Measurements from ENCODE around the gene BSN. TPM values are rescaled to one million over a fixed set of nuclear protein-coding genes. Genes with fewer than 3 reads are reported as not detected.

Gene BSN
- total RNA-seq (0.48 TPM), polyA plus RNA-seq (0.39 TPM)

GRCh38 chr3:49553692-49554632 lies at the start of gene BSN:
TSS of gene BSN (plus strand) at chr3:49554477. CDS start at chr3:49554603, 126 bp downstream.
- Histone ChIP-seq H3K4me3 (ENCODE audit: low read depth, low read length) (peak within 1 kb of the TSS; percentile 73), H3K4me1 (ENCODE audit: insufficient read depth) (no peaks in the 10 kb centered on the region), H3K27ac (ENCODE audit: low read depth) (peak within 1 kb of the TSS; percentile 27), H3K36me3 (ENCODE audit: insufficient read depth) (no peaks in the 10 kb centered on the region)
- 3% methylated on average over 76 of the region's 76 CpGs for WGBS
- DNase-seq (ENCODE audit: extremely low spot score) = peak; percentile 62

- H3K27ac ChIP-seq (ENCODE audit: low read depth) = no peak overlapping the region
- peaks cover 4% of the 10 kb centered on the region for H3K36me3 ChIP-seq (ENCODE audit: insufficient read depth)
- 80% methylated on average over 3 of the region's 3 CpGs for WGBS
- H3K4me3 ChIP-seq (ENCODE audit: low read depth, low read length) = no peak overlapping the region
- H3K4me1 ChIP-seq (ENCODE audit: insufficient read depth) = no peaks in the 10 kb centered on the region
- DNase-seq (ENCODE audit: extremely low spot score) = no peak
Measured at GRCh38 chr3:49506906-49507305, 47.4 kb upstream of the BSN start.

GRCh38 chr3:49509028-49509561 lies 45.2 kb upstream of the BSN start:
- WGBS = 26% methylated on average over 2 of the region's 2 CpGs
- peaks cover 2% of the 10 kb centered on the region for H3K4me1 ChIP-seq (ENCODE audit: insufficient read depth)
- peaks cover 4% of the 10 kb centered on the region for H3K36me3 ChIP-seq (ENCODE audit: insufficient read depth)
- DNase-seq (ENCODE audit: extremely low spot score) = no peak
- no peak overlapping the region for H3K27ac ChIP-seq (ENCODE audit: low read depth)
- H3K4me3 ChIP-seq (ENCODE audit: low read depth, low read length) = no peak overlapping the region

GRCh38 chr3:49511639-49512038 lies 42.6 kb upstream of the BSN start:
- WGBS = 27% methylated on average over 2 of the region's 2 CpGs
- no peak overlapping the region for H3K4me3 ChIP-seq (ENCODE audit: low read depth, low read length)
- peaks cover 2% of the 10 kb centered on the region for H3K4me1 ChIP-seq (ENCODE audit: insufficient read depth)
- no peak overlapping the region for H3K27ac ChIP-seq (ENCODE audit: low read depth)
- no peak for DNase-seq (ENCODE audit: extremely low spot score)
- H3K36me3 ChIP-seq (ENCODE audit: insufficient read depth) = peaks cover 5% of the 10 kb centered on the region

- Histone ChIP-seq H3K27ac (ENCODE audit: low read depth) (no peak overlapping the region), H3K4me3 (ENCODE audit: low read depth, low read length) (no peak overlapping the region), H3K4me1 (ENCODE audit: insufficient read depth) (peaks cover 2% of the 10 kb centered on the region), H3K36me3 (ENCODE audit: insufficient read depth) (peaks cover 5% of the 10 kb centered on the region)
- no peak for DNase-seq (ENCODE audit: extremely low spot score)
- 85% methylated on average over 1 of the region's 1 CpG for WGBS
Measured at GRCh38 chr3:49512781-49513355, 41.4 kb upstream of the BSN start.

GRCh38 chr3:49513494-49514124 lies 40.7 kb upstream of the BSN start:
- H3K36me3 ChIP-seq (ENCODE audit: insufficient read depth) = peaks cover 5% of the 10 kb centered on the region
- H3K4me1 ChIP-seq (ENCODE audit: insufficient read depth) = peaks cover 2% of the 10 kb centered on the region
- no peak overlapping the region for H3K27ac ChIP-seq (ENCODE audit: low read depth)
- no peak overlapping the region for H3K4me3 ChIP-seq (ENCODE audit: low read depth, low read length)
- DNase-seq (ENCODE audit: extremely low spot score) = no peak
- 57% methylated on average over 4 of the region's 4 CpGs for WGBS

- peaks cover 2% of the 10 kb centered on the region for H3K36me3 ChIP-seq (ENCODE audit: insufficient read depth)
- no peak for DNase-seq (ENCODE audit: extremely low spot score)
- peaks cover under 1% of the 10 kb centered on the region for H3K4me1 ChIP-seq (ENCODE audit: insufficient read depth)
- H3K27ac ChIP-seq (ENCODE audit: low read depth) = no peak overlapping the region
- 90% methylated on average over 3 of the region's 3 CpGs for WGBS
- H3K4me3 ChIP-seq (ENCODE audit: low read depth, low read length) = no peak overlapping the region
Measured at GRCh38 chr3:49518016-49518415, 36.3 kb upstream of the BSN start.

- DNase-seq (ENCODE audit: extremely low spot score) = no peak
- WGBS = 93% methylated on average over 5 of the region's 5 CpGs
- no peak overlapping the region for H3K4me3 ChIP-seq (ENCODE audit: low read depth, low read length)
- H3K4me1 ChIP-seq (ENCODE audit: insufficient read depth) = no peaks in the 10 kb centered on the region
- peaks cover 2% of the 10 kb centered on the region for H3K36me3 ChIP-seq (ENCODE audit: insufficient read depth)
- H3K27ac ChIP-seq (ENCODE audit: low read depth) = no peak overlapping the region
Measured at GRCh38 chr3:49518441-49518840, 35.8 kb upstream of the BSN start.

GRCh38 chr3:49519296-49519695 lies 35.0 kb upstream of the BSN start:
- DNase-seq (ENCODE audit: extremely low spot score) = no peak
- Histone ChIP-seq H3K36me3 (ENCODE audit: insufficient read depth) (peaks cover 2% of the 10 kb centered on the region), H3K27ac (ENCODE audit: low read depth) (no peak overlapping the region), H3K4me3 (ENCODE audit: low read depth, low read length) (no peak overlapping the region), H3K4me1 (ENCODE audit: insufficient read depth) (no peaks in the 10 kb centered on the region)
- WGBS = 86% methylated on average over 6 of the region's 6 CpGs

GRCh38 chr3:49519916-49520385 lies 34.3 kb upstream of the BSN start:
- H3K27ac ChIP-seq (ENCODE audit: low read depth) = no peak overlapping the region
- 77% methylated on average over 2 of the region's 2 CpGs for WGBS
- DNase-seq (ENCODE audit: extremely low spot score) = no peak
- H3K4me1 ChIP-seq (ENCODE audit: insufficient read depth) = no peaks in the 10 kb centered on the region
- H3K36me3 ChIP-seq (ENCODE audit: insufficient read depth) = peaks cover 2% of the 10 kb centered on the region
- H3K4me3 ChIP-seq (ENCODE audit: low read depth, low read length) = no peak overlapping the region

- no peak for DNase-seq (ENCODE audit: extremely low spot score)
- Histone ChIP-seq H3K4me3 (ENCODE audit: low read depth, low read length) (no peak overlapping the region), H3K27ac (ENCODE audit: low read depth) (no peak overlapping the region), H3K36me3 (ENCODE audit: insufficient read depth) (no peaks in the 10 kb centered on the region), H3K4me1 (ENCODE audit: insufficient read depth) (no peaks in the 10 kb centered on the region)
- 82% methylated on average over 5 of the region's 5 CpGs for WGBS
Measured at GRCh38 chr3:49523756-49524747, 30.2 kb upstream of the BSN start.

- DNase-seq (ENCODE audit: extremely low spot score) = no peak
- Histone ChIP-seq H3K4me1 (ENCODE audit: insufficient read depth) (peaks cover 1% of the 10 kb centered on the region), H3K36me3 (ENCODE audit: insufficient read depth) (peaks cover 7% of the 10 kb centered on the region), H3K4me3 (ENCODE audit: low read depth, low read length) (no peak overlapping the region), H3K27ac (ENCODE audit: low read depth) (no peak overlapping the region)
Measured at GRCh38 chr3:49529567-49529966, 24.7 kb upstream of the BSN start.

- peaks cover 1% of the 10 kb centered on the region for H3K4me1 ChIP-seq (ENCODE audit: insufficient read depth)
- H3K27ac ChIP-seq (ENCODE audit: low read depth) = no peak overlapping the region
Measured at GRCh38 chr3:49530231-49530630, 24.0 kb upstream of the BSN start.

More at GRCh38 chr3:49530231-49530630, 24.0 kb upstream of the BSN start:
- Histone ChIP-seq H3K36me3 (ENCODE audit: insufficient read depth) (peaks cover 7% of the 10 kb centered on the region), H3K4me3 (ENCODE audit: low read depth, low read length) (no peak overlapping the region)
- WGBS = 90% methylated on average over 5 of the region's 5 CpGs
- DNase-seq (ENCODE audit: extremely low spot score) = no peak

Measured in urinary bladder (tissue), 4 donors.